GM12878 (cell line): Measurements from ENCODE around the gene EVI5L. TPM values are rescaled to one million over a fixed set of nuclear protein-coding genes. Genes with fewer than 3 reads are reported as not detected.

Experiments
- ATF7 ChIP-seq: fragments of 450-650 bp; IDR thresholded peaks from 2 replicates; pipeline ENCODE4 v1.6.1; 2016; ENCODE audit warnings: low read depth, mild to moderate bottlenecking
- BCL11A ChIP-seq: IDR thresholded peaks from 2 replicates; pipeline ENCODE4 v1.6.1; 2011; ENCODE audit warnings: low read depth, low read length
- BHLHE40 ChIP-seq, 2 experiments: fragments of 450-650 bp in 1 of 2; IDR thresholded peaks; 2 replicates each; pipeline ENCODE4 v1.6.1; 2011 to 2017; ENCODE audit warnings: low read depth in 2 of 2, borderline replicate concordance in 1 of 2, improper control_type of control experiment in 1 of 2, low read length in 1 of 2, mild to moderate bottlenecking in 1 of 2
- CHD2 ChIP-seq: IDR thresholded peaks from 2 replicates; pipeline ENCODE4 v1.6.1; 2011; ENCODE audit warnings: low read depth, low read length, improper control_type of control experiment, borderline replicate concordance
- CREB1 ChIP-seq: IDR thresholded peaks from 2 replicates; pipeline ENCODE4 v1.6.1; 2012; ENCODE audit warnings: low read depth, mild to moderate bottlenecking, inconsistent platforms
- EED ChIP-seq: sonication (generic); IDR thresholded peaks from 2 replicates; pipeline ENCODE4 v1.6.1; 2016; ENCODE audit warnings: antibody characterized with exemption, low read depth
- FOXK2 ChIP-seq: fragments of 450-650 bp; IDR thresholded peaks from 2 replicates; pipeline ENCODE4 v1.6.1; 2017; ENCODE audit warnings: mild to moderate bottlenecking, moderate library complexity
- HCFC1 ChIP-seq: fragments of 150-350 bp; IDR thresholded peaks from 2 replicates; pipeline ENCODE4 v1.6.1; 2014; ENCODE audit warnings: low read length
- IRF3 ChIP-seq: fragments of 450-650 bp; IDR thresholded peaks from 2 replicates; pipeline ENCODE4 v1.6.1; 2014; ENCODE audit warnings: mild to moderate bottlenecking
- JUND ChIP-seq: IDR thresholded peaks from 2 replicates; pipeline ENCODE4 v1.6.1; 2012; ENCODE audit warnings: low read depth, mild to moderate bottlenecking, low read length, improper control_type of control experiment, moderate library complexity
- NFYB ChIP-seq: IDR thresholded peaks from 2 replicates; pipeline ENCODE4 v1.6.1; 2011; ENCODE audit warnings: low read depth, mild to moderate bottlenecking, low read length, improper control_type of control experiment, moderate library complexity; ENCODE audit not compliant: insufficient read depth
- NR2C1 ChIP-seq: fragments of 450-650 bp; IDR thresholded peaks from 2 replicates; pipeline ENCODE4 v1.6.1; 2017; ENCODE audit warnings: antibody characterized with exemption, mild to moderate bottlenecking, moderate library complexity
- PKNOX1 ChIP-seq: fragments of 450-650 bp; IDR thresholded peaks from 2 replicates; pipeline ENCODE4 v1.6.1; 2016; ENCODE audit warnings: mild to moderate bottlenecking
- PML ChIP-seq: IDR thresholded peaks from 2 replicates; pipeline ENCODE4 v1.6.1; 2012; ENCODE audit warnings: low read length, inconsistent platforms
- POLR2A ChIP-seq: IDR thresholded peaks from 2 replicates; pipeline ENCODE4 v1.6.1; 2011; ENCODE audit warnings: low read depth, mild to moderate bottlenecking, low read length
- RB1 ChIP-seq: fragments of 450-650 bp; formaldehyde crosslinking; IDR thresholded peaks from 2 replicates; pipeline ENCODE4 v1.6.1; 2017; ENCODE audit warnings: mild to moderate bottlenecking, borderline replicate concordance
- RCOR1 ChIP-seq: conservative IDR thresholded peaks from 2 replicates; pipeline ENCODE4 v1.6.1; 2012; ENCODE audit warnings: low read depth, low read length, improper control_type of control experiment
- SP1 ChIP-seq: IDR thresholded peaks from one replicate; pipeline ENCODE4 v1.6.1; 2011; ENCODE audit warnings: low read depth, low read length
- TCF7 ChIP-seq: IDR thresholded peaks from 2 replicates; pipeline ENCODE4 v1.6.1; 2014; ENCODE audit warnings: antibody characterized with exemption, borderline replicate concordance
- YY1 ChIP-seq: IDR thresholded peaks from 2 replicates; pipeline ENCODE4 v1.6.1; 2011; ENCODE audit warnings: low read depth, mild to moderate bottlenecking, low read length
- polyA plus RNA-seq, 11 experiments: library from polyadenylated mRNA; depleted of rRNA in 4 of 11; unstranded in 6 of 11; stranded (reverse) in 5 of 11; fragments of >200 nt; fragmentation: Nextera tagmentation in 4 of 11; fragmentation: Illumina TruSeq in 1 of 11; extraction: Ambion mirVana in 4 of 11; extraction: Trizol in 1 of 11; gene quantifications; 1 replicate in 1 of 11; 2 replicates in 10 of 11; pipeline versions ENCODE4 v1.2.1 to v1.2.3, GENCODE V29; 2011 to 2016; ENCODE audit warnings: inconsistent platforms in 2 of 11, missing spikeins in 2 of 11, low read depth in 1 of 11
- total RNA-seq, 4 experiments: library from RNA; depleted of rRNA in 3 of 4; stranded (reverse); fragments of >200 nt in 3 of 4; fragmentation: Illumina TruSeq in 1 of 4; extraction: Trizol in 1 of 4; gene quantifications; 2 replicates each; pipeline versions ENCODE4 v1.2.1 to v1.2.3, GENCODE V29; 2013 to 2021
- TF ChIP-seq, protein P1 (sequence below): IDR thresholded peaks from 2 replicates; pipeline ENCODE4 v1.6.1; 2011; ENCODE audit warnings: borderline replicate concordance, low read depth, mild to moderate bottlenecking, moderate library complexity, mixed read lengths, low read length; ENCODE audit not compliant: insufficient read depth; ENCODE audit errors: extremely low read length
- TF ChIP-seq, protein P2 (sequence below): fragments of 450-650 bp; IDR thresholded peaks from 2 replicates; pipeline ENCODE4 v1.6.1; 2017; ENCODE audit warnings: antibody characterized with exemption, mild to moderate bottlenecking, moderate library complexity
- TF ChIP-seq, protein P3 (sequence below), 3 experiments: IDR thresholded peaks in 2 of 3; conservative IDR thresholded peaks in 1 of 3; 2 replicates each; pipeline ENCODE4 v1.5.1; 2011; ENCODE audit warnings: low read depth in 3 of 3, low read length in 3 of 3, mild to moderate bottlenecking in 3 of 3, control low read depth in 2 of 3, moderate library complexity in 2 of 3, inconsistent platforms in 1 of 3, mixed read lengths in 1 of 3; ENCODE audit not compliant: control insufficient read depth in 2 of 3, insufficient read depth in 1 of 3; ENCODE audit errors: extremely low read depth in 1 of 3

Gene EVI5L
- total and polyA plus RNA-seq, 10 of the 15 experiments (the other 5 are each of a cell fraction or from before 2014, with no cell fraction given), result 0.23 to 13.8 (median 5.0) TPM

DNA sequence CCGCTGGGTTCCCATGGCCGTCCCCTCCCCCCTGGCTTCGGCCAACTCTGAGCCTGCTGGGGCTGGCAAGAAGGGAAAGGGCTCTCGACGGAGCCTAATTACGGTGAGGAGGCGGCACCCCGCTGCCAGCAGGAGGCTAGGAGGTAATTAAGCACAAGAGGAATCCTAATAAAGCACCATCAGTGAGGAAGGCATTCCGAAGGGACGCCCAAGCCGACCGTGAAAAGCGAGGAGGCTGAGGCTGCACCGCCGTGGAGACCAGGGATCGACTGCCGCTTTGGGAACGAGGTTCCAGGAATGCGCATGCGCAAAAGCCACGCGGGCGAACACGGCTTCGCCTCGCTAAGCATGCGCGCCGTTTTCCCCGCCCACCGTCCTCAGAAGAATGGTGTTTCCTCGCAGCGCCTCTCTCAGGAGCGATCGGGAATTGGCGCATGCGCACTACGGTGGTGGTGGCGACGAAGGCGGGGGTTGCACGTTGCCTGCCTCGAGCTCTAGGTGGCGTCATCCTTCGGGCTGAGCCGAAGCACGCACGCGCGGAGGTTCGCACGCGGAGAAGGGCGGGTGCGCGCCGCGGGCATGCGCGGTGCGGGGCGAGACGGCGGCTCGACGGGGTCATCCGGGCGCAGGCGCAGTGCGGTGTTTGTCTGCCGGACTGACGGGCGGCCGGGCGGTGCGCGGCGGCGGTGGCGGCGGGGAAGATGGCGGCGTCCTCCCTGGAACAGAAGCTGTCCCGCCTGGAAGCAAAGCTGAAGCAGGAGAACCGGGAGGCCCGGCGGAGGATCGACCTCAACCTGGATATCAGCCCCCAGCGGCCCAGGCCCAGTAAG lies 73.4 kb downstream of the EVI5L start, which contains the start of gene MAP2K7 (continued):
- TF ChIP-seq, protein P1, sequence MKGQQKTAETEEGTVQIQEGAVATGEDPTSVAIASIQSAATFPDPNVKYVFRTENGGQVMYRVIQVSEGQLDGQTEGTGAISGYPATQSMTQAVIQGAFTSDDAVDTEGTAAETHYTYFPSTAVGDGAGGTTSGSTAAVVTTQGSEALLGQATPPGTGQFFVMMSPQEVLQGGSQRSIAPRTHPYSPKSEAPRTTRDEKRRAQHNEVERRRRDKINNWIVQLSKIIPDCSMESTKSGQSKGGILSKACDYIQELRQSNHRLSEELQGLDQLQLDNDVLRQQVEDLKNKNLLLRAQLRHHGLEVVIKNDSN, result peak; percentile 20
- TF ChIP-seq PKNOX1 (peak; percentile 62), JUND (0 out of 2 replicates have a peak, but pooled peaks have one; percentile 30), YY1 (peak; percentile 95), TCF7 (no peak), RCOR1 (no peak), SP1 (peak; percentile 61), CREB1 (0 out of 2 replicates have a peak, but pooled peaks have one; percentile 60), IRF3 (no peak), FOXK2 (no peak), NFYB (no peak), POLR2A (peak; percentile 92), RB1 (peak; percentile 44), BCL11A (0 out of 2 replicates have a peak, but pooled peaks have one; percentile 3), NR2C1 (0 out of 2 replicates have a peak, but pooled peaks have one; percentile 4), HCFC1 (peak; percentile 66), CHD2 (peak; percentile 11; the same call in 1 of the 2 replicates), BHLHE40 (IDR thresholded peaks at IDR 0.05; ENCODE audit: borderline replicate concordance in 1 of 2, low read depth in 2 of 2, low read length in 1 of 2) (peak; percentile 88 to 94), EED (peak; percentile 68), PML (peak; percentile 51; the same call in 1 of the 2 replicates), ATF7 (peak; percentile 81)
- TF ChIP-seq, protein P2, sequence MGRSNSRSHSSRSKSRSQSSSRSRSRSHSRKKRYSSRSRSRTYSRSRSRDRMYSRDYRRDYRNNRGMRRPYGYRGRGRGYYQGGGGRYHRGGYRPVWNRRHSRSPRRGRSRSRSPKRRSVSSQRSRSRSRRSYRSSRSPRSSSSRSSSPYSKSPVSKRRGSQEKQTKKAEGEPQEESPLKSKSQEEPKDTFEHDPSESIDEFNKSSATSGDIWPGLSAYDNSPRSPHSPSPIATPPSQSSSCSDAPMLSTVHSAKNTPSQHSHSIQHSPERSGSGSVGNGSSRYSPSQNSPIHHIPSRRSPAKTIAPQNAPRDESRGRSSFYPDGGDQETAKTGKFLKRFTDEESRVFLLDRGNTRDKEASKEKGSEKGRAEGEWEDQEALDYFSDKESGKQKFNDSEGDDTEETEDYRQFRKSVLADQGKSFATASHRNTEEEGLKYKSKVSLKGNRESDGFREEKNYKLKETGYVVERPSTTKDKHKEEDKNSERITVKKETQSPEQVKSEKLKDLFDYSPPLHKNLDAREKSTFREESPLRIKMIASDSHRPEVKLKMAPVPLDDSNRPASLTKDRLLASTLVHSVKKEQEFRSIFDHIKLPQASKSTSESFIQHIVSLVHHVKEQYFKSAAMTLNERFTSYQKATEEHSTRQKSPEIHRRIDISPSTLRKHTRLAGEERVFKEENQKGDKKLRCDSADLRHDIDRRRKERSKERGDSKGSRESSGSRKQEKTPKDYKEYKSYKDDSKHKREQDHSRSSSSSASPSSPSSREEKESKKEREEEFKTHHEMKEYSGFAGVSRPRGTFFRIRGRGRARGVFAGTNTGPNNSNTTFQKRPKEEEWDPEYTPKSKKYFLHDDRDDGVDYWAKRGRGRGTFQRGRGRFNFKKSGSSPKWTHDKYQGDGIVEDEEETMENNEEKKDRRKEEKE, result no peak
- TF ChIP-seq, protein P3, sequence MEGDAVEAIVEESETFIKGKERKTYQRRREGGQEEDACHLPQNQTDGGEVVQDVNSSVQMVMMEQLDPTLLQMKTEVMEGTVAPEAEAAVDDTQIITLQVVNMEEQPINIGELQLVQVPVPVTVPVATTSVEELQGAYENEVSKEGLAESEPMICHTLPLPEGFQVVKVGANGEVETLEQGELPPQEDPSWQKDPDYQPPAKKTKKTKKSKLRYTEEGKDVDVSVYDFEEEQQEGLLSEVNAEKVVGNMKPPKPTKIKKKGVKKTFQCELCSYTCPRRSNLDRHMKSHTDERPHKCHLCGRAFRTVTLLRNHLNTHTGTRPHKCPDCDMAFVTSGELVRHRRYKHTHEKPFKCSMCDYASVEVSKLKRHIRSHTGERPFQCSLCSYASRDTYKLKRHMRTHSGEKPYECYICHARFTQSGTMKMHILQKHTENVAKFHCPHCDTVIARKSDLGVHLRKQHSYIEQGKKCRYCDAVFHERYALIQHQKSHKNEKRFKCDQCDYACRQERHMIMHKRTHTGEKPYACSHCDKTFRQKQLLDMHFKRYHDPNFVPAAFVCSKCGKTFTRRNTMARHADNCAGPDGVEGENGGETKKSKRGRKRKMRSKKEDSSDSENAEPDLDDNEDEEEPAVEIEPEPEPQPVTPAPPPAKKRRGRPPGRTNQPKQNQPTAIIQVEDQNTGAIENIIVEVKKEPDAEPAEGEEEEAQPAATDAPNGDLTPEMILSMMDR (IDR thresholded peaks at IDR 0.05 in 2 of 3, conservative IDR thresholded peaks at IDR 0.05 in 1 of 3; ENCODE audit: control insufficient read depth in 2 of 3, extremely low read depth in 1 of 3, insufficient read depth in 1 of 3, low read depth in 3 of 3, low read length in 3 of 3), result peak; percentile 65 to 99 (median 90); a peak in 5 of 6 replicates
